LNCAP (cell line): ENCODE measurements around the gene MUC13.

Experiments used
- TF ChIP-seq, protein P1 (sequence below): fragments of 450-650 bp; IDR thresholded peaks from 2 replicates; pipeline ENCODE4 v1.5.1; 2017; ENCODE audit warnings: mild to moderate bottlenecking

MUC13 gene, protein sequence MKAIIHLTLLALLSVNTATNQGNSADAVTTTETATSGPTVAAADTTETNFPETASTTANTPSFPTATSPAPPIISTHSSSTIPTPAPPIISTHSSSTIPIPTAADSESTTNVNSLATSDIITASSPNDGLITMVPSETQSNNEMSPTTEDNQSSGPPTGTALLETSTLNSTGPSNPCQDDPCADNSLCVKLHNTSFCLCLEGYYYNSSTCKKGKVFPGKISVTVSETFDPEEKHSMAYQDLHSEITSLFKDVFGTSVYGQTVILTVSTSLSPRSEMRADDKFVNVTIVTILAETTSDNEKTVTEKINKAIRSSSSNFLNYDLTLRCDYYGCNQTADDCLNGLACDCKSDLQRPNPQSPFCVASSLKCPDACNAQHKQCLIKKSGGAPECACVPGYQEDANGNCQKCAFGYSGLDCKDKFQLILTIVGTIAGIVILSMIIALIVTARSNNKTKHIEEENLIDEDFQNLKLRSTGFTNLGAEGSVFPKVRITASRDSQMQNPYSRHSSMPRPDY

DNA sequence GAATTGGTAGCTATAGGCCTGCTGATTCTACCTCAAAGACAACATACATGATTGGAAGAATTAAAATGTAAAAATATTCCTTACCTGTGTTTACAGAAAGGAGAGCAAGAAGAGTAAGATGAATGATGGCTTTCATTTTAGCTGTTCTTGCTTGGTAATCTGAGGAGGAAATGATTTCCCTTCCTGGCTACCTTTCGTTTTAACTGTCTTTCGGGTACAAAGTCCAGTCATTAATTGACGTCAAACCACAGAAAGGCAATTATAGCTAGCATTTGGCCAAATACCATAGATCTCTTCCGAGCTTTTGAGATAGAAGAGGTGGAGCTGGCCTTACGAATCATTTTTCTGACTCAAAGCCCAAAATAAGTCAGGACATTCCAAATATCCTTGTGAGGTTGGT lies at the start of gene MUC13:
Gene MUC13, minus strand, starts transcription at position 175 of the 400 bp plus-strand sequence. Its CDS starts 39 bp downstream, at position 136.
- TF ChIP-seq, protein P1, sequence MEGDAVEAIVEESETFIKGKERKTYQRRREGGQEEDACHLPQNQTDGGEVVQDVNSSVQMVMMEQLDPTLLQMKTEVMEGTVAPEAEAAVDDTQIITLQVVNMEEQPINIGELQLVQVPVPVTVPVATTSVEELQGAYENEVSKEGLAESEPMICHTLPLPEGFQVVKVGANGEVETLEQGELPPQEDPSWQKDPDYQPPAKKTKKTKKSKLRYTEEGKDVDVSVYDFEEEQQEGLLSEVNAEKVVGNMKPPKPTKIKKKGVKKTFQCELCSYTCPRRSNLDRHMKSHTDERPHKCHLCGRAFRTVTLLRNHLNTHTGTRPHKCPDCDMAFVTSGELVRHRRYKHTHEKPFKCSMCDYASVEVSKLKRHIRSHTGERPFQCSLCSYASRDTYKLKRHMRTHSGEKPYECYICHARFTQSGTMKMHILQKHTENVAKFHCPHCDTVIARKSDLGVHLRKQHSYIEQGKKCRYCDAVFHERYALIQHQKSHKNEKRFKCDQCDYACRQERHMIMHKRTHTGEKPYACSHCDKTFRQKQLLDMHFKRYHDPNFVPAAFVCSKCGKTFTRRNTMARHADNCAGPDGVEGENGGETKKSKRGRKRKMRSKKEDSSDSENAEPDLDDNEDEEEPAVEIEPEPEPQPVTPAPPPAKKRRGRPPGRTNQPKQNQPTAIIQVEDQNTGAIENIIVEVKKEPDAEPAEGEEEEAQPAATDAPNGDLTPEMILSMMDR, result no peak

DNA sequence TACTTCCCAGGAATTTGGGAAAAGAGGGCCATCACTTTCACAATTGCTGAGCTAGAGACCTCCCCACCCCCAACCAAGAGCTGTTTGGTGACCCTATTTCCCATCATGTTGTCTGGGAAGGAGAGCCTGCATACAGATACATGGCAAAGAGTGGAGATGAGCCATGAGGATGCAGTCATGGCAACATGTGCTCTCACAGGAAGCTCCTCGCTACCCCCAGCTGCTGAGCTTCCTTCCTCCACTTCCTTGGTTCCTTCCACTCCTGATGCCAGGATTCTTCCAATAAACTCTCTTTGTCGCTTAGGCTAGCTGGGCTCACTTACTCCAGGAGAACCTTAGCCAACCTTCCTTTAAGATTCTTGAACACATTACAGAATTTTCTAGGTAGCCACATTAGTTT lies 48.3 kb upstream of the MUC13 start:
- TF ChIP-seq, protein P1, result no peak

- TF ChIP-seq, protein P1, result no peak
Measured at GRCh38 chr3:124981472-124981871, 46.9 kb upstream of the MUC13 start.

DNA sequence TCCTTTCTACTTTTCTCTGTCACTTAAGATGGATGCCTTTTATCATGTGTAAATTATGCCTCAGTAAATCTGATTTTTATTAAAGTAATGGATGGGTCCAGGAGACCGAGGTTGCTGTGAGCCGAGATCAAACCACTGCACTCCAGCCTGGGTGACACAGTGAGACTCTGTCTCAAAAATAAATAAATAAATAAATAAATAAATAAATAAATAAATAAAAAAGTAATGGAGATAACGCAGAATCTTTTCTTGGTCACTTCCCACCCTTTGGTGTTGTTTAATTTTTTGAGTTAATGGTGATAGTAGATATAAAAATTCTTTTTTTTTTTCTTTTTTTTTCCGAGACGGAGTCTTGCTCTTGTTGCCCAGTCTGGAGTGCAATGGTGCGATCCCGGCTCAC lies 44.1 kb upstream of the MUC13 start:
- TF ChIP-seq, protein P1, result no peak

DNA sequence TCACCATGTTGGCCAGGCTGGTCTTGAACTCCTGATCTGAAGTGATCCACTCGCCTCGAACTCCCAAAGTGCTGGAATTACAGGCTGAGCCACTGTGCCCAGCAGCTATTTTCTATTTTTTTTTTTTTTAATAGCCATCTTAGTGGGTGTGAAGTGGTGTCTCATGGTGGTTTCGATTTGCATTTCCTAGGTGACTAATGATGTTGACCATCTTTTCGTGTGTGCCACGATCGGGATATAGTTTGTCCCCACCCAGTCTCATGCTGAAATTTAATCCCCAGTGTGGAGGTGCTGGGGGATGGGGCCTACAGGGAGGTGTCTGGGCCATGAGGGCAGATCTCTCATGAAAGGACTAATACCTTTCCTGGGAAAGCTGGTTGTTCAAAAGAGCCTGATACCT lies 41.8 kb upstream of the MUC13 start:
- TF ChIP-seq, protein P1, result no peak

DNA sequence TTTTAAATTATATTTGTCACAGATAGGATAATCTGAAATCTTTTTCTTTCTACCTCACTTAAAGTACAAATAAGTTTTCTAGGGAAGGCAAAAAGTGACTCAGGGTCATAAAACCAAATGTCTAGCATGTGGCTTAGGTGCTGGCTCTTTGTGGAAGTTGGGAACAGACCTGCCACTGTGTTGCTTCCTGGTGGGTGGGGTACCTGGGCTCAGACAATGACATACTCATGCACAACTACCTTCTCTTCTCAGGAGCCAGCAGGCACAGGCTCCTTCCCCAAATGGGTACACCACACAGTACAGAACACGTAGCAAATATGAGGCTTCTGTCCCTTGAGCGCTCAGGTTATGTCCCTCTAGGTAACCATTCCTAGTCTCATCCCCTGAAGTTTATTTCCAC lies 40.1 kb upstream of the MUC13 start:
- TF ChIP-seq, protein P1, result no peak

GRCh38 chr3:124973290-124973689 lies 38.7 kb upstream of the MUC13 start:
- TF ChIP-seq, protein P1, result no peak
